HEK293T (cell line): Measurements from ENCODE around the gene PTPRM.

Experiments used
- BHLHE40 ChIP-seq: fragments of 450-650 bp; IDR thresholded peaks from 2 replicates; pipeline ENCODE4 v1.6.1; 2016; ENCODE audit warnings: mild to moderate bottlenecking, moderate library complexity, borderline replicate concordance
- ELF4 ChIP-seq: fragments of 450-650 bp; IDR thresholded peaks from 2 replicates; pipeline ENCODE4 v1.6.1; 2017; ENCODE audit warnings: antibody characterized with exemption
- FOXM1 ChIP-seq: fragments of 450-650 bp; IDR thresholded peaks from 2 replicates; pipeline ENCODE4 v1.6.1; 2017; ENCODE audit warnings: mild to moderate bottlenecking, borderline replicate concordance
- SUZ12 ChIP-seq: fragments of 450-650 bp; IDR thresholded peaks from 2 replicates; pipeline ENCODE4 v1.6.1; 2016; ENCODE audit warnings: mild to moderate bottlenecking
- TF ChIP-seq, protein P1 (sequence below): fragments of 450-650 bp; IDR thresholded peaks from 2 replicates; pipeline ENCODE4 v1.6.1; 2016

DNA sequence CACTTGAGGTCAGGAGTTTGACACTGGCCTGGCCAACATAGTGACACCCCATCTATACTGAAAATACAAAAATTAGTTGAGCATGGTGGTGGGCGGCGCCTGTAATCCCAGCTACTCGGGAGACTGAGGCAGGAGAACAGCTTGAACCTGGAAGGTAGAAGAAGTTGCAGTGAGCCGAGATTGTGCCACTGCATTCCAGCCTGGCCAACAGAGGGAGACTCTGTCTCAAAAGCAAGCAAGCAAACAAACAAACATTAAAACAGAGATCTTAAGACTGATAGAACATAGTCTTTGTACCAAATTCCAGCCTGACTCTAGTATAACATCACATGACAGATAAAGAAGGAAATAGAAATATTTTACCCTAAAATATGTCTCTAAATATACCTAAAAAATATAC lies 168.1 kb downstream of the PTPRM start:
- no peak for TF ChIP-seq ELF4
- no peak for TF ChIP-seq FOXM1
- TF ChIP-seq, protein P1, sequence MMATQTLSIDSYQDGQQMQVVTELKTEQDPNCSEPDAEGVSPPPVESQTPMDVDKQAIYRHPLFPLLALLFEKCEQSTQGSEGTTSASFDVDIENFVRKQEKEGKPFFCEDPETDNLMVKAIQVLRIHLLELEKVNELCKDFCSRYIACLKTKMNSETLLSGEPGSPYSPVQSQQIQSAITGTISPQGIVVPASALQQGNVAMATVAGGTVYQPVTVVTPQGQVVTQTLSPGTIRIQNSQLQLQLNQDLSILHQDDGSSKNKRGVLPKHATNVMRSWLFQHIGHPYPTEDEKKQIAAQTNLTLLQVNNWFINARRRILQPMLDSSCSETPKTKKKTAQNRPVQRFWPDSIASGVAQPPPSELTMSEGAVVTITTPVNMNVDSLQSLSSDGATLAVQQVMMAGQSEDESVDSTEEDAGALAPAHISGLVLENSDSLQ, result no peak
- TF ChIP-seq SUZ12, result no peak
- no peak for TF ChIP-seq BHLHE40
